HG03060 (cell line): ENCODE measurements around the gene ESRRA.

ENCODE experiments used
- ATAC-seq: cut with Tn5 transposase; IDR thresholded peaks from one replicate; pipeline ENCODE4 v1.9.1; 2021; ENCODE audit warnings: low read depth, moderate number of reproducible peaks; ENCODE audit not compliant: unreplicated experiment

Gene ESRRA

GRCh38 chr11:64360448-64360921, 55.2 kb downstream of the ESRRA start:
- no peak for ATAC-seq

DNA sequence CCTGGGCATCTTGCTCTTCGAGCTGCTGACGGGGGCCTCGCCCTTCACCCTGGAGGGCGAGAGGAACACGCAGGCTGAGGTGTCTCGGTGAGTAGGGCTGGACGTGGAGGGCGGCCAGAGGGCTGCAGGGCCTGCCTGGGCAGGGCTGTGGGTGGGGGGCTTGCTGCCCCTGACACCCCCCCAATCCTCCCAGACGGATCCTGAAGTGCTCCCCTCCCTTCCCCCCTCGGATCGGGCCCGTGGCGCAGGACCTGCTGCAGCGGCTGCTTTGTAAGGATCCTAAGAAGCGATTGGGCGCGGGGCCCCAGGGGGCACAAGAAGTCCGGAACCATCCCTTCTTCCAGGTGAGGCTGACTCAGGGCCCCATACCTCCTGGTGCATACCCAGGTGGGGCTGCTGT, 56.3 kb downstream of the ESRRA start:
- ATAC-seq: no peak

- no peak for ATAC-seq
Observed at GRCh38 chr11:64362339-64362738, 57.0 kb downstream of the ESRRA start.

DNA sequence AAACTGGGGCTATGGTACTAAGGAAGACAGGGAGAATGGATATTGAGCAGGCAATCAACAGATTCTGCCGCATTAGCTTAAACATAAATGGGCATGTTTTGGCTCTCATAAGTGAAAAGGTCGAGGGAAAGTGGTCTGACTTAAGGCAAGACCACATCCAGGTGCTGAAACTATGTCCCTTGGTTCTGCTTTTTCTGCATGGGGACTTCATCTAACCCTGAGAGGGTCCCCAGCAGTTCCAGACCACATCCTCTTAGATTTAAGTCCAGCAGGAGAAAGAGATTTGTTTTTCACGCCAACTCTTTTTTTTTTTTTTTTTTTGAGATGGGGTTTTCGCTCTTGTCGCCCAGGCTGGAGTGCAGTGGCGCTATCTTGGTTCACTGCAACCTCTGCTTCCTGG, 59.1 kb downstream of the ESRRA start:
- no peak for ATAC-seq

DNA sequence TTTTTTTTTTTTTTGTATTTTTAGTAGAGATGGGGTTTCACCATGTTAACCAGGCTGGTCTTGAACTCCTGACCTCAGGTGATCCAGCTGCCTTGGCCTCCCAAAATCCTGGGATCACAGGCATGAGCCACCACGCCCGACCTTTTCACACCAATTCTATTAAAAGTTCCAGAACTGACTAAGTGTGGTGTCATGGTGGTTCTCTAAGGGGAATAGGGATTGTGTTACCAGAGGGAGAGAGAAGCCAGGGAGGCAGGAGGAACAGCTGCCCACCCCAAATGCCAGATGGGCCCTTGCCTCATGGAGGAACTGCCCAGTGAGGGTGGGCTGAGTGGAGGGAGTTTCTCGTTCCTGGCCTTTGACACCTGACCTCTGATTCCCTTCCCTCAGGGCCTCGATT, 59.6 kb downstream of the ESRRA start:
- ATAC-seq: no peak
